Measurements from ENCODE around the gene POLR1G.

POLR1G gene, protein sequence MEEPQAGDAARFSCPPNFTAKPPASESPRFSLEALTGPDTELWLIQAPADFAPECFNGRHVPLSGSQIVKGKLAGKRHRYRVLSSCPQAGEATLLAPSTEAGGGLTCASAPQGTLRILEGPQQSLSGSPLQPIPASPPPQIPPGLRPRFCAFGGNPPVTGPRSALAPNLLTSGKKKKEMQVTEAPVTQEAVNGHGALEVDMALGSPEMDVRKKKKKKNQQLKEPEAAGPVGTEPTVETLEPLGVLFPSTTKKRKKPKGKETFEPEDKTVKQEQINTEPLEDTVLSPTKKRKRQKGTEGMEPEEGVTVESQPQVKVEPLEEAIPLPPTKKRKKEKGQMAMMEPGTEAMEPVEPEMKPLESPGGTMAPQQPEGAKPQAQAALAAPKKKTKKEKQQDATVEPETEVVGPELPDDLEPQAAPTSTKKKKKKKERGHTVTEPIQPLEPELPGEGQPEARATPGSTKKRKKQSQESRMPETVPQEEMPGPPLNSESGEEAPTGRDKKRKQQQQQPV

DNA sequence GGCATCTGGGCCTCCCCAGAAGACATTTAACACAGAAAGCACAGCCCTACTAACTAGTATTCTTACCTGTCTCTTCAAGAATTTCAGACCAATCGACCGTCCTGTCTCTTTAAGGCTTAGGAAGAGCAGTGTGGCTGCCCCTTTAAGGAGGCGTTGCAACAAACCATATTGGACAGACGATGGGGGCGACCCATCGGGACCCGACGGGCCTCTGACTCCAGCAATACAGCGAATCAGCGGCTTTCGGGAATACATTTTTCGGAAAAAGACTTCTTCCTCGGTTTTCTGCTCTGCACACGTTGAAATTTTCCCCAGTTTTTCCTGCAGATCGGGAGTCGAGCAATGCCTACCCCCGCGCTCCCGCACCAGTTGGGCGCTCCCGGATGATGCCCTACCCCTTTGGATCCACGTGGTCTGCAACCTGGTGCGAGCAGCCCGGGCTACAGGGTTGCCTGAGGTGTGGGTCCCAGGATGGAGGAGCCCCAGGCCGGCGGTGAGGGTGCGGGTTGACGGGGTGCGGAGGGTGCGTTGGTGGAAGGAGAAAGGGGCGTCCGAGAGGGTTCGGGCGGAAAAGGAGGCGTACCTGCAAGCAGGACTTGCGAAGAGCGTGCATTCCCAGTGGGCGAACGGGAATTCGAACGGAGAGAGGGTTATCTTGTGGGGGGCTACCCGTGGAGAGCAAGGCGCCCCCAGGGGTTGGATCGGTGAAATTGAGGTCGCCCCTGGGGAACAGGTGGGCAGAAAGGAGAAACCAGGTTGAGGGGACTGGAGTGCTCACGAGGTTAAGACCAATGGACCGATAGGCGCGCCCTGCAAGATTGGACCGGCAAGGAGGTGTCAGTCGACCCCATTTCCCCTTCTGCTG lies at the start of gene POLR1G:
Gene POLR1G, plus strand, starts transcription at position 419 of the 865 bp plus-strand sequence. Its CDS starts 53 bp downstream, at position 472.
- DNase-seq (ENCODE audit: low read depth), result peak; percentile 46

DNA sequence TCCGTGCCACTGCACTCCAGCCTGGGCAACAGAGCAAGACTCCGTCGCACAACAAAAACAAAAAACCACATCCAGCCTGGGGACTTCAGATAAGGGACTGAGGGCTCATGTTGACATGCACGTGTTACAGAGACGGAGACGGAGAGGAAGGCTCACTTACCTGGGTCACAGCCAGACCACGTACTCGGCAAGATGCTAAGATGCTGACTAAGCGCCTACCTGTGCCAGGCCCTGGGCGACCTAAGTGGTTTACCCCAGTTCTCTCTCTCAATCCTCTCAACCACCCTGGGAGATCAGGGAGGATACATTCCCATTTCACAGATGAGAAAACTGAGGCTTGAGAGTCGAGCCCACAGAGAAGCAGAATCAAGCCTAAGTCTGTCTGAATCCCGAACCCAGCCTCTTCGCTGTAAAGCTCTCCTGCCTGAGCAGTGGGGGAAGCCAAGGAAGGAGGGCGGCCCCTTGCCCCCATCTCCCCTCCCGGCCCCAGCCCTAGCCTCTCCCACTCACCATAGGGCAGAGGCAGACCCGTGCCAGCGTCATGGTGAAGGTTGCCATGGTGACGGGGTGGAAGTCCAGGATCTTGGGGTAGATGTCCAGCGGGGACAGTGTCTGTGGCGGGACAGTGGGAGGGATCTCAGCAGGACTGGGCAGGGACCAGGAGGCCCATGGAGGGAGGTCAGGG lies 49.5 kb upstream of the POLR1G start:
- DNase-seq (ENCODE audit: low read depth), result no peak

DNA sequence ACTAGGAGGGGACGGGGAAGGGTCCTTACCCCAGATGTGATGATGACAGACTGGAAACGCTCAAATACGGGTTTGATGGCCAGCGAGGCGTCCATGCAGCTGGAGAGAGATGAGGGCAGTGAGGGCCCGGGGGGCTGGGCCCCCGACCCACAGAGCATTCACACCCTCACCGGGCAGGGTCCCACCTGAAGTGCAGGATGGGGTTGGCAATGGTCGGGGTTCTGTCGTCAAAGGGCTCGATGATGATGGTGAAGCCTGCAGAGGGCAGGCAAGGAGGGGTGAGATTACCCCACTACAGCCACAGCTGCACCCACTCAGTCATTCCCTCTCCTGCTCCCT lies 49.0 kb upstream of the POLR1G start:
- DNase-seq (ENCODE audit: low read depth), result no peak

DNA sequence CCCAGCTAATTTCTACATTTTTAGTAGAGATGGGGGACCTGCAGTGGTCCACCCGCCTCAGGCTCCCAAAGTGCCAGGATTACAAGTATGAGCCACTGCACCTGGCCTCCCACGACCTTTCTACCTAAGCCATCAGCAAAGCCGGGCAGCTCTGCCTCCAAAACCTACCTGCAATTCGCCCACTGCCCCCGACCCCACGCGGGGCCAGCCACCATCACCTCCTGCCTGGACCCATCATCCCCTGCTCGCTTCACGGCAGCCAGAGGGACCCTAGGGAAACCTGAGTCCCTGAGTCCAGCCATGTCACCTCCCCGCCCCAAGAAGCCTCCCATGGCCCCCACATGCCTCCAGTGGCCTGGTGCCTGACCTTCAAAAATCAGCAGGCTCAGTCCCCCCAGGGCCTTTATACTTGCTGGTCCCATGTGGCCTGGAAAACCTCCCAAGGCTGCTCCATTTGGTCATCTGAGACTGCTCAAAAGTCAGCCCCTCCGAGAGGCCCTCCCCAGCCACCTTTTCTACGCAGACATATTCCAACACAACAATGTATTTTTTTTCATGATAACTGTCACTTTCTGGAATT lies 48.1 kb upstream of the POLR1G start:
- no peak for DNase-seq (ENCODE audit: low read depth)

DNA sequence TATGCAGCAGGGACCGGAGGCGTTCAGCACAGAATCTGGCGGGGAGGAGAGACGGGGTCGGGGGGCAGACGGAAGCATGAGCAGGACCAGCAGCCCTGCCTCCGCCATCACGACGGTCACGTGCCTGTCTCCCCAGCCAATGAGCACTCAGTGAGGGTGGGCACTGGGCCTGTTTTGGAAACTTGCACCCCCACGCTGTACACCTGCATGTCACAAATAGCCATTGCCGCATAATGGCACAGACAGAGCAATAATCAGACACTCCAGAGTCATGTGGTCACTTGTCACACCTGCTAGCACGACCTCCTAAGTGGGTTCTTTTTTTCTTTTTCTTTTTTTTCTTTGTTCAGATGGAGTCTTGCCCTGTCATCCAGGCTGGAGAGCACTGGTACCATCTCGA lies 44.8 kb upstream of the POLR1G start:
- DNase-seq (ENCODE audit: low read depth), result no peak

DNA sequence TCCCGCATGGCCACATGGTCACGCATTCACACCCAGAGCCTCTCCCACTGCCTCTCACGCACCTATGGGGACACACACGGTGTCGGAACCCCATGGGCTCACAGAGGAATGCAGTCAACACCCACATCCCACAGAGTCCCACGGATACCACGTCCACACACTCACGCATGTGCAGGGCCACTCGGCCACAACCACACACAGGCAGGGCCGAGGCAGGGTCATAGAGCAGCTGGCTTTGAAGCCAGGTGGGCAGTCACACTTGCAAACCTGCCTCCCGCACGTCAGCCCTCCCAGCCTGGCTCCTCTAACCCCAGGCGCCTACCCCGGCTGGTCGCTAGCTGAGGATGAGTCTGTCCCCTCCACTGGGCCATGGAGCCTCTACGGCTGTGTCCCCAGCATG lies 44.2 kb upstream of the POLR1G start:
- no peak for DNase-seq (ENCODE audit: low read depth)

DNA sequence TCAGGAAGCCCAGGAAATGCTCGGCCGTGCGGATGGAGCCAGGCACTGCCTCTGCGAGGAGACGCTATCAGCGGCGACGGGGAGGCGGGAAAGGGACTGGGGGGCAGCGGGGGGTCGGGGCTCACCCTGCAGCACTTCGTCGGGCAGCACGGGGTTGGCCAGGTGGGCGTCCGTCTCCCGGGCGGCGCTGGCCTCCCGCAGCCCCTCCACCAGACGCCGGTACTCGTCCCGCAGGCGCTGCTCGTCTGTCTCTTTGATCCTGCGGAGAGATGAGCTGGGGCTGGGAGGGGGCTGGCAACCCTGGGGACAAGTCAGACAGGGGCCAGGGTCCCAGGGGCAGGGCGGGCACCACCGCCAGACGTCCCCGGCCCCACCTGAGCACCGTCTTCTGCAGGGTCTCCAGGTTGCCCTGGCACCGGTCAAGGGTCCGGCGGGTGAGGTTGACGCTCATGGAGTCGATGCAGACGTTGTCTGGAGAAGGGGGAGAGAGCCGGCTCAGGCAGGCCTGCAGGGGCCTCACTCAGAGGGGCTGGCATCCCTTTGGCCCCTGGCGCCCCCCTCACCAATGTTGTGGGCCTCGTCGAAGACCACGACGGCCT lies 42.5 kb upstream of the POLR1G start:
- DNase-seq (ENCODE audit: low read depth), result no peak

DNA sequence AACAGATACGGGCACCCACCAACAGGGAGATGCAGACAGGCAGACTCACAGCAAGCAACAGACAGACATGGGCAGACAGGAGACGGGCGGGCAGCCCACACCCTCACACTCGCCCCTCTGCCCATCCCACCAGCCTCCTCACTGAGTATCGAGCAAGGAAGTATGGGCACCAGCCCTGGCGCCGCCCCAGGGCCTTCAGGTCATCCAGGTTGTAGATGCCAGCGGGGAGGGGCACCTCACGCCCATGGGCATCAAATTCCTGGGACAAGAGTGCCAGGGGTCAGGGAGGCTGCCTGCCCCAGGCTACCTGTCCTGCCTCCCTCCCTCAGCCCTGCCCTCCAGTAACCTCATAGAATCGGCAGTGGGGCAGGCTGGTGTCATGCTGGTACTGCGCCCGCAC lies 41.7 kb upstream of the POLR1G start:
- DNase-seq (ENCODE audit: low read depth), result no peak

DNA sequence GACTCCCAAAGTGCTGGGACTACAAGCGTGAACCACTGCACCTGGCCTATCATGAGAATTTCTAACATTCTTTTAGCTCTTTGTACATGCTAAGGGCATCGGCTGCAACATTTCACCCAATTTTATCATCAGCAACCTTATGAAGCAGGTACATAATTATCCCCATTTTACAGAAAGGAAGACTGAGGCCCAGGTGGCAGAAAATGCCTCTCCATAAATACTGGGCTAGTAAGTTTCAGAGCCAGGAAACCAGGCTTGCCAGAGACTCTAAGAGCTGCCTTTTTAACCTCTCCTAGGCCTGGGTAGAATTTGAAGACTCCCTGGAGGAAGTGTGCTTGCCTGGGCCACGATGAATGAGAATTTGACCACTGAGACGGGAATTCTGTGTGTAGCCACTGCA lies 38.3 kb upstream of the POLR1G start:
- DNase-seq (ENCODE audit: low read depth), result no peak

DNA sequence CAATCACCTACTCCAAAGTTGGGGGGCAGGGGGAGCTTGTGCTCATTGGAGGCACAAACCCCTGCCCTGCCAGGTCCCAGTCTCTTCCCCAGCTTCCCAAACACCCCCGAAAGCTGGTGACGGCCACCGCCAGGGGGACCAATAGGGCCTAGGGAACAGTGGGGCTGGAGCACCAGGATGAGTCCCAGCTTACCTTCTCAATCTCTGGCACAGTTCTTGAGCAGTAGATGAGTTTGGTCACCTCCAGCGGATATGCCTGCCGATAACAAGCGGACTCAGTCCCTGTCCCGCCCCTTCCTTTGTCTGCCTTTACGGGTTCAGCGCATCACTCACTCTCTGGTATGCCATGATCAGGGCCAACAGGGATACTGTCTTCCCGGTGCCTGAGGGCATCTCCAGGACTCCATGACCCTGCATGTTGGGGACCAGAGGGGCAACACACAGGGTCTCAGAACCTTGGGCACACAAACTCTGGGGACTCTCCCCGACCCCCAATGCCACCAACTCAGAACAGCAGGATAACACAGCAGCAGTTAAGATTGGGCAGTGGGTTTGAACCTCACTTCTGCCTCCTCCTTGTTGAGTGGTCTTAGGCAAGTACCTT lies 37.6 kb upstream of the POLR1G start:
- no peak for DNase-seq (ENCODE audit: low read depth)

DNA sequence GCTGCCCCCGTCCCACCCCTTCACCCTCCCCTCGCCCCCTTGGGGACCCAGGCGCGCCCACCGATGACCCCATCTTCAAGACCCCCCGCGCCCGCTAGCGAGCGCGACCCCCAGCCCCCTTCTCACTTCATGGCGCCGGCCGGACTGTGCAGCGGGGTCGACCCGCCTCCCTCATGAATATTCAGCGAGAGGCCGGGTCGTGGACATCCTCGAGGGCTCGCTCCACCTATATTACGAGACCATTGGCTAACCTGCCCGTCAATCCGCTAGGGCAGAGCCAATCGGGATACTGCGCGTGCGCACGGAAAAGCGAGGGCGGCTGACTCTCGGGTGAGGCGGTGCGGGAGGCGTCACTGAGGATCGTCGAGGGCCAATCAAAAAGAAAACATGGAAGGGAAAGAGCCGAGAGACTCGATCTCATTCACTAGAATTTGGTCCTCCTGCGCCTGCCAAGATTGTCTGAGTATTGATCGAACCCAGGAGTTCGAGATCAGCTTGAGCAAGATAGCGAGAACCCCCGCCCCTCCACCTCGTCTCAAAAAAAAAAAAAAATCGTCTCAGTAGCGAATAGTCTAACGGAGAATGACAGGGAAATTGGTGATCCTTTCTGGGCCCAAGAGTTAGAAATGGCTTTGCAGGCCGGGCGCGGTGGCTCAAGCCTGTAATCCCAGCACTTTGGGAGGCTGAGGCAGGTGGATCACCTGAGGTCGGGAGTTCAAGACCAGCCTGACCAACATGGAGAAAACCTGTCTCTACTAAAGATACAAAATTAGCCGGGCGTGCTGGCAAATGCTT lies 35.8 kb upstream of the POLR1G start, which contains the start of gene ERCC2:
Gene ERCC2, minus strand, starts transcription at position 164 of the 795 bp plus-strand sequence. Its CDS starts 33 bp downstream, at position 131.
- DNase-seq (ENCODE audit: low read depth), result peak; percentile 99

DNA sequence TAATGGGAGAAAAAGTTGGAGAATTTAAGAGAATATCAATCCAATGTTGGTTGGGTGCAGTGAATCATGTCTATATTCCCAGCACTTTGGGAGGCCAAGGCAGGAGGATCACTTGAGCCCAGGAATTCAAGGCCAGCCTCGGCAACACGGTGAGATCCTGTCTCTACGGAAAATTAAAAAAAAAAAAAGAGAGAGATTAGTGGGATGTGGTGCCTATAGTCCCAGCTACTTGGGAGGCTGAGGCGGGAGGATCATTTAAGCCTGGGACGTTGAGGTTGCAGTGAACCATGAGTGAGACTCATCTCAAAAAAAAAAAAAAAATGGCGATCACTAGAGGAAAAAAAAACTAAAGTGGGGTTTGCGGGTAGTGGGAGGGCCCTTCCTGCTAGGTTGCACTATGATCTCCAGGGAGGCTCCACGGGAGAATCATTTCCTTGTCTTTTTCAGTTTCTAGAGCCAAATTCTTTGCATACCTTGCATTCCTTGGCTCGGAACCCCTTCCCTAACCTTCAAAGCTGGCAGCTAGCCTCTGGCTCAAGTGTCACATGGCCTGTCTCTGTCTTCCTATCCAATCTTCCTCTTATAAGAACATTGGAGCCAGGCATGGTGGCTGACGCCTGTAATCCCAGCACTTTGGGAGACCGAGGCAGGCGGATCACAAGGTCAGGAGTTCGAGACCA lies 30.3 kb upstream of the POLR1G start:
- no peak for DNase-seq (ENCODE audit: low read depth)

DNA sequence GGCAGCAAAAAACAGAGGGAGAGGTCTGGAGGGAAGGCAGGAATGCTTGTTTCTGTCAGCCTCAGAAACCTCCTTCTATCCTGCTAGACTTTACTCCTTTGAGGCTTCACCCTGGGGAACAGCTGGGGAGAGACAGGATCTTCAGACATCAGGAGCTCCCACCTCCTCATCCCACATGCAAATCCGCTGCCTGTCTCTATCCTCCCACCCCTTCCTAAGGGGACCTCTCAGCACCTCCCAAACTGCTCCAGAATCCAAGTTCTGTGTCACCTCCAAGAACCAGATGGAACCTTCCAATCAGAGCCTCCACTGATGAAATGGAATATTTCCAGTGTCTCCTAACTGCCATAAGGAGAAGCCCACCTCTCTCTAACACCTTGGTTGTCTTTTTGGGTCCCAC lies 26.3 kb upstream of the POLR1G start:
- no peak for DNase-seq (ENCODE audit: low read depth)

DNA sequence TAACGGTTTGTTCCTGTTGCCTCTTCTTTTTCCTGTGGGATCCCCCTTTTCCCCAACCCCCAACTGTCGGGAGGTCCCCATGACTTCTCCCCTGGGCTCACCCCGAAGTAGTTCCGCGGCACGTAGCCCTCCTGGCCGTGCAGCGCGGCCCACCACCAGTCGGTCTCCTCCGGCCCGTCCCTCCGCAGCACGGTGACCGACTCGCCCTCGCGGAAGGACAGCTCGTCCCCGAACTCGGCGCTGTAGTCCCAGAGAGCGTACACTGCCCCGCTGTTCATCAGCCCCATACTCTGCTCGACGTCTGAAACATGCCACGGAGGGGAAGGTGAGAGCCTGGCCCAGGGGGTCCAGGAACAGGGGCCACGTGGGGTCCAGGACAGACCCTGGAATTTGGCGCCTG lies 24.0 kb upstream of the POLR1G start:
- no peak for DNase-seq (ENCODE audit: low read depth)

DNA sequence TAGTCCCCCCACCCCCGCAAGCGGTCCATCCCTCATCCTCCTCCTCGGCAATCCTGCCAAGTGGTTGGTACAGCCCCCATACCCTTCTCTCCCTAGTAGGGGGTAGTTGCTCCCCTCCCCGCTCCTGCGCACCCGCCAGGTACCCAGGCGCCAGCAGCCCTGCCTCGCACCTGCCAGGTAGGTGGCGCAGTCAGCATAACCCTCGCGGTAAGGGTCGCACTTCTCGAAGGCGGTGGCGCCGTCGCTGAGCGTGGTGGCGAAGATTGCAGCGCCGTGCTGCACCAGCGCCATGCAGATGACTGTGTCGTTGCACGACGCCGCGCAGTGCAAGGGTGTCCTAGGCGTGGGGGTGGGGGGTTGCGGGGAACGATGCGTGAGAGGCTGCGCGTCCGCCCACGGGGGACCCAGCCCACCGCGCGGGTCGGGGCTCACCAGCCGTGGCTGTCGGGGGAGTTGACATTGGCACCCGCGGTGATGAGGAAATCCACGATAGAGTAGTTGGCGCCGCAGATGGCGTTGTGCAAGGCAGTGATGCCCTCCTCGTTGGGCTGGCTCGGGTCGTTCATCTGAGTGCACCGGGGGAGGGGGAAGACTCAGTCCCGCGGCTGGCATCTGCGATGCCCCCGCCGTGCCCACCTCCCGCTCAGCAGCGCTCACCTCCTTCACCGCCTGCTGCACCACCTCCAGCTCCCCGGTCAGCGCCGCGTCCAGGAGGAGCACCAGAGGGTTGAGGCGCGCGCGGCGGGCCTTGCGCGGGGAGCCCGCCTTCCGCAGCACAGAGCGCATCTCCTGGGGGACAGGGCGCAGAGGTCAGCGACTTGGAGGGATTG lies 20.8 kb upstream of the POLR1G start:
- DNase-seq (ENCODE audit: low read depth), result no peak

DNA sequence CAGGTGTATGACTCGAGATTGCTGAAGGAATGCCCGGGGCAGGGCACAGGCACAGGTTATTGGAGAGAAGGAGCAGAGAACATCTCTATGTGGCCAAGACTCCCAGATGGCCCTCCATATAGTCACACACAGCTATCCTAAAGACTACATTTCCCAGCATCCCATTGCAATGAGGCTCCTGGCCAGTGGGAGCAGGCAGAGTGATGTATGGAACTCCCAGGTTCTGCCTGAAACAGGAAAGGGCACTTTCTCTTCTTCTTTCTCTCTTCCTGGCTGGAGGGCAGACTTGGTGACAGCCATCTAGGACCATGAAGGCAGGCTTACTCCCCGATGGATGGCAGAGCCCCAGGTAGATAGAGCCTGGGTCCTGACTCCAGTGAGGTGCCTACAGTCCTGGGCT lies 15.1 kb upstream of the POLR1G start:
- DNase-seq (ENCODE audit: low read depth), result no peak

DNA sequence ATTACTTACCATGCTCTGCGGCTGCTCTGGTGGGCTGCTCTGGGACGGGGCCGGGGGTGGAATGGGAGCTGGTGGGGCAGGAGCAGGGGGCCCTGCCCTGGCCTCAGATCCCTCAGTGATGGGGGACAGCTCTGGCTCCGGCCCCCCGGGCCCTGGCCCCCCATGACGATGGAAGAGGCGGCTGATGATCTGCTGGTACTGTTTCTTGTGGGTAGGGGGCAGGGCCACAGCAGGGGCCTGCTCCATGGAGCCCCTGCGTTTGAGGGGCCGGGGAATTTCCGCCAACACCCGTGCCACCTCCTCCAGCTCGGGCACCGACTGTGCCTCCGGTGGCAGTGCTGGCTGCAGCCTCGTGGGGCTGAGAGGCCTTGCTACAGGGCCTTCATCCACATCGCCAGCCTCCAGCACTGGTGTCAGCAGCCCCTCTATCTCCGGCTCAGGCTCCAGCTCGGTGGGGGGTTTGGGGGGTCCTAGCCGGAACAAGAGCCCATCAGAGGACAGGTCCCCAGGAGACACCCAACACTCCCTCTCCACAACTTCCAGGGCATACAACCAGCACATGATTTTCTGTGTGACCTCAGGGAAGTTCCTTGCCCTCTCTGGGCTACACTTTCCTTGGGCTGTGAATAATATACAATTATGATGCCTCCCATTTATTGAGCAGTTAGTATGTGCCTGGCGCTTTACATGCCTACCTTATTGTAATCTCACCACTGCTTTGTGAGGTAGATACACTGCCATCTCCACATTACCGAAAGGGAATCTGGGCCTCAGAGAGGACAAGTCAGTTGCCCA lies 14.4 kb upstream of the POLR1G start:
- DNase-seq (ENCODE audit: low read depth), result no peak

Data from stimulated activated CD8-positive, alpha-beta memory T cell treated with anti-CD3 and anti-CD28 coated beads, Interleukin-15, amount 100 ng/mL, for 24 hours (primary cell).